Fibroblast of skin of left quadriceps (primary cell): ENCODE data around the gene LATS2.

Experiments
- DNase-seq, 2 experiments: peaks; one replicate each; pipeline ENCODE4 v3.0.0-alpha.2; 2013; ENCODE audit warnings: low read depth in 2 of 2

Gene LATS2

DNA sequence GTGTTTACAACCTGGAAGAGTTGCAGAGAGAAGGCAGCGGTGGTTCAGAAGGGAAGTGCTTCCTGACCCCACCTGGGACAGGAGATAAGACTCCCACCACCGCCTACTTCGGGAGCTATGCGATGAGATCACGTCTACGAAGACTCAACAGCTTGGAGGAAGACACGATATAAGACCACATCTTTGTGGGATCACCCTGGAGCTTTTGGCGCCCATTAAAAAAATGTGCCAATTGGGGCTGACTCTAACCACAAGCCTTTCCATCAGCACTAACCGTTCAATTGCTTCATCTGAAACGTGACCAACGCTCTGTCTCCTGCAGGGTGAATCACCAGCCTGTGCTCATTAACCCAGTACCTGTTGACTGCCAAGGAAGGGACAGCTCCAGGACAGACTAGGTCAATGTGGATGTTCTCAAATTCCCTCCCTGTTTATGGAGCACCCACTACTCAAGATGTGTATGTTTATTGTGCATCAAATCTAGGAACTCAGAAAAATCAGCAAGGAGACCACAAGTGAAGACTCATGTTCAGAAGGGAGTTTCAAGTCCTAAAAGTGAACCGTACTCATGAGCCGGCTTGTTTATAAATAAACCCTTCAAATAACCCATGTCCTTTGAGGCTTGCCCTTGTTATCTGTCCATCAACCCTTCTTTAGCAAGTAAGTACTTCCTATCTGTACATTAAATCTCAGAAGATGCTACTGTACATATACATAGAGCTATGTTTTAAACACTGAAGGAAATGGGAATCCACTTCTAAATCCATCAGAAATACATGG is 67.5 kb downstream of the LATS2 start:
- peak; percentile 45 to 46 for DNase-seq

DNA sequence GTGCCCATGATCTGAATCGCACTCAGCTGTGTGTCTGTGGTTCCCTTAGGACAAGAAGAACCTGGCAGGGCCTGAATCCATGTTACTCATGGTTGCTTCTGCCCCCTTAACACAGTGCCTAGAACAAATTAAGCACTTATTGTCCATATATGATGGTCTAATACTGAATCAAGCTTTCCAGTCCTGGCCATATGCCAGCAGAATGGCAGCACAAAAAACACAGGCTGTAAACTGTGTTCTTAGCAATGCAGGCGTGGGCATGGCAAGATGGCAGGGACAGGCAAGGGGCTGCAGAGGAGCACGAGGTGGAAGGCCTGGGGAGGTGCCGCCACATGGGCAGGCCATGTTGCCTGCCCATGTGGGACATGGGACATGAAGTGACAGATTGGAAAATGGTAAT is 68.2 kb downstream of the LATS2 start:
- no peak for DNase-seq

GRCh38 chr13:20991741-20992520 is 69.5 kb downstream of the LATS2 start:
- no peak for DNase-seq

- no peak for DNase-seq
These were observed 70.4 kb downstream of the LATS2 start for GRCh38 chr13:20990910-20991525.

DNA sequence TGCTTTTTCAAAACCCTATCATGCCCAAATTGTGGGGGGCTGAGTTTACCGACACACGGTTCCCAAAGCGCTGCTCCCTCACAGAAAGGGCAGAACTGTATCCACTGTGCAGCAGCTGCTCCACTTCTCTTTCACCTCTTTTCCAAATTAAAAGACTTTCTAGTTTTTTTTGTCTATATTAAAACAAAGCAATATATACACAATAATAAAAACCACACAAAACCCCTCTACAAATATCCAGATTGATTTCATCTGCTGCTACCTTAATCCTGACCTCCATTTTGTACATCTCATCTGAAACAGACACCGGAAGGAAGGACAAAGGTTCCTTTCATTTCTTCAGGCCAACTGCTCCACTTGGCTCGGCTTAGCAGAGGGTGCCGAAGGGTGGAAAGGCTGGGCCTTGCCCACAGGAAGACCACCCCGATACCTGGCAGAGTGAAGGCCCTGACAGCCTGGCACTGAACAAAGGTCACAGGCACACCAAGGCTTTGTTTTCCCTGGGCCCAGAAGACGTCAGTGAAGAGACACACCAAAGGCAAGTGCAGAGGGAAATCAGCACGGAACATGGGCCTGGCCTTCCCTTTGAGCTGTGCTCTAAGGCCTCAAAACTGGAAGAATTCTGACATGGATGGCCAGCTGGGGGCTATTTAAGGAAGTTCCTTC is 71.6 kb downstream of the LATS2 start:
- no peak for DNase-seq

GRCh38 chr13:20988909-20989655 is 72.3 kb downstream of the LATS2 start:
- no peak for DNase-seq

DNA sequence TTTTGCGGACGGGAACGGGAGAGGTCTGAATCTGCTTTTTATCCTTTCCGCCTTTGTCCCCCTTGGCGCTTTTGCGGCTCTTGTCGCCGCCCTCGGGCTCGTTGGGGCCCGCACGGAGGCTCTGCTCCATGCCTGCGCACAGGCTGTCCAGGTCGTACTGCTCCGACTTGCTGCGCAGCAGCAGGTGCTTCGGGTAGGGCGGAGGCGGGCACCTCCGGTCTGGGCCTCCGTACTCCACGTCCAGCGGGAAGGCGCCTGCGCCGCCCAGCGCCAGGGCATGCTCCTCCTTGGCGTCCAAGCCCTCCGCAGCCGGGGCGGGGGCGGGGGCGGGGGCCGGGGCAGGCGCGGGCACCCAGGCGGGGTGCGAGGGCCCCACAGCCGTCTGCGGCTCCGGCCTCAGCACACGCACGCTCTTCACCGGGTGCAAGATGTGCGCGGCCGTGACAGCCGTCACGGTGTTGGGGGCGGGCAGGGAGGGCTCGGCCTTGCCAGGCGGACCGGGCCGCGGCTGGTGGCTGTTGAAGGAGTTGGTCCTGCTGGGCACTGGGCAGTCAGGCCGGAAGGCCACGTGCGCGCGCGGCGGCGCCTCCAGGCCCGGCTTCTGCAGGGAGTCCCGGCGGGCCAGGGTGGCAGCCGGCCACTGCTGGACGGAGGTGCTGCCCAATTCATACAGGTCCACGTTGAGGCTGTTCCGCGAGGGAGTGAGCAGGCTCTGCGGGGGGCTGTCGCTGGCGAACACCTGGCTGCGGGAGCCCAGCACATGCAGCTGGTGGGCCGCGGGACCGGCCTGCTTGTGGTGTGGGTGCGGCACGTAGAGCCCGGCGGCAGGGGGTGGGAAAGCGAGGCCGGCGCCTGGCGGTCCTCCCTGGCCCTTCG is 73.1 kb downstream of the LATS2 start:
- no peak for DNase-seq

DNA sequence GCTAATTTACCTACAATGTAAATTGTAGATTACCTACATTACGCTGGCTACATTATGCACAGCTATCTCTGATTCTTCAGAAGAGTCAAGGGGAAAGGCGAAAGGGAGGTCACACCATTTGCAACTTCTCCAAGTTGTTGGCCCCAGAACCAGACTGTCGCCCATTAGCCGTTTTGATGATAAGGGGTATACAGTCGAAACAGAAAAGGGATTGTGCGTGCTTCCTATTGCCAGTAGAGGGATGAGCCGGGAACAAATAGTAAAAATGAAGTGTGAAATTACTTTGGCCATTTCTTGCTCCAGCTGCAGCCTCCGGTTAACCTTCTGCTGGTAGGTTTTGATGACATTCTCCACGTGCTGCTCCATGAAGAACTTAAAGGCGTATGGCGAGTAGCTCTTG is 73.8 kb downstream of the LATS2 start:
- no peak for DNase-seq

GRCh38 chr13:20984879-20985278 is 76.5 kb downstream of the LATS2 start:
- DNase-seq, result peak in 1 of 2 experiments; percentile 11

GRCh38 chr13:20983386-20983785 is 78.0 kb downstream of the LATS2 start:
- DNase-seq, result no peak

DNA sequence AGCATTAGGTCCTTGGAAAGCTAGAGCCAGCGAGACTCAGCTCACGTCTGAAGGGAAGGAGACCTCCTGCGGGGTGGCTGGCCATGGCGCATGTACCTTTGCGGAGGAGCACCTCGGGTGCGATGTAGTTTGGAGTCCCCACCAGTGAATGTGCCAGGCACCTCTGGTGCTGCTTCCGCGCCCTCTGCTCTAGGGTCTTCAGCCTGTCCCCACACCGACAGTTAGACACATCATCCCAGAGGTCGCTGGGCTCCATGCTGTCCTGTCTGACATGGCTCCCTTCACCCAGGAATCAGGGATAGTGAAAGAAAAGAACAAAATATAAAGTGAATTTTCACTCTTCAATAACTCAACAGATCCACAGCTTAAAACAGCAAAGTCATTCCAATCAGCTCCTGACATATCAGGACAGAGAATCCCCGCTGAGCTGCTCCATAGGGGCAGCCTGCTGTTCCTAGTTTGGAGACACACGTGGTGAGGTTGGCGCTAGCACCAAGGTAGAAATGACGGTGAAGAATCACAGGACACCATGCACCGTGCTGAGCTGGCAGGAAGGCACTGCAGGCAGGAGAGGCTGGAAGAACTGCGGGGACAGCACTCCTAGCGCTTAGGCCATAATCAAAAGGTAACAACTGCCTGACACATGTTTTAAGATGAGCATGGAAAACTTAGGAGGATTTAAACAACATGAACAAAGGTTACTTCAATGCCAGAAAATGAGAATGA is 79.9 kb downstream of the LATS2 start:
- no peak for DNase-seq

- DNase-seq, result no peak
These were observed 80.5 kb downstream of the LATS2 start for GRCh38 chr13:20980899-20981298.

DNA sequence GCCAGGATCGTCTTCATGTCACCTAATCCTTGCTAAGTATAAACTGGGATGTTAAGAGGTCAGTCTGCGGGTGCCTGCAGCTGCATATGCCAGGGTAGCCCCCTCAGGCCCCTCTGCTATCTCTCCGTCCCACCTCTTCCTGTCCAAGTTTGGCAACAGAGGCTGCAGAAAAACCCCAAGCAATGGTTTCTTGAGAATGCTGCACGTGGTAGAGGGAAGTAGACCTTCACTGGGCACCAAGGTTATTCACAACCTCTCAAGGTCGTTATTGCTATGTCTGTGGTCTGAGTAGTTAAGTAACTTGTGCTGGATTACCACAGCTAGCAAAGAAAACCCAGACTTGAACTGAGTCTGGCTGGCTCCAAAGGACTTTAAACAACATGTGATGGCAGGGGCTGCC is 81.0 kb downstream of the LATS2 start:
- DNase-seq, result no peak

- no peak for DNase-seq
These were observed 84.0 kb downstream of the LATS2 start for GRCh38 chr13:20977394-20977793.

DNA sequence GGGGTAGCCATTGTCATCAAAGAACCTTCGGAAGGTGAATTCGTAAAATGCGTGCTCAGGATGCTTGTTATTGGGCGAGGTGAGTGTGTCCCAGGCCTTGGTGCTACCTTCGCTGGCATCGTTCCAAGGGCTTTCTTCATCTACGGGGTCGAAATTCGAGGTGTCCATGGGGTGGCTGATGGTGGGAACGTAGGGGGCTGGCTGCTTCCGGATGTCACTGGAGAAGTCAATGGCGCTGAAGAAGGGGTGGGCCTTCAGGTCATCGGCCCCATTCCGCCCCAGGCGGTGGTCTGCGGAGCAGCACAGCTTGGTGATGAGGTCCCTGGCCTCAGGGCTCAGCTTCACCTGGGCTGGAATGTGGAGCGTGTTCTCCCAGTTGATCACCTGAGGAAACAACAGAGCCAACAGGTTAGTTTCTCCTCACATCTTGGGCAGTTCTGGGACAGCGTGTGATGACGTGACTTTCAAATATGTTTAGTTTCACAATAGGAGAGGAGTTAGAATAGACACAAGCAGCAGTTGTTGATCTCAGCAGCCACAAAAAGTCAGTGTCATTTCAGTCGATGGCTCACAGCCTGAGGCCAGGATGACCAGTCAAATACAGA is 86.3 kb downstream of the LATS2 start:
- no peak for DNase-seq

GRCh38 chr13:20973886-20974425 is 87.4 kb downstream of the LATS2 start:
- no peak for DNase-seq

- DNase-seq, result no peak
These were observed 88.7 kb downstream of the LATS2 start for GRCh38 chr13:20972731-20973130.

GRCh38 chr13:20969182-20969581 is 92.2 kb downstream of the LATS2 start:
- DNase-seq, result no peak

GRCh38 chr13:20968745-20969144 is 92.6 kb downstream of the LATS2 start:
- DNase-seq, result no peak
